GM18951 (cell line): ENCODE results near the gene CELA2A.
A peak's percentile ranks its signal among the peaks of the same experiment; 100 is the strongest.

ENCODE experiments used
- POLR2A ChIP-seq: IDR thresholded peaks from 4 replicates; pipeline ENCODE4 v1.6.1; 2011; ENCODE audit warnings: mild to moderate bottlenecking; ENCODE audit not compliant: insufficient read length, insufficient read depth; ENCODE audit errors: extremely low read depth
- in situ Hi-C: fragments of 300-500 bp; cut with MboI; formaldehyde crosslinking; loops from one replicate; pipeline ENCODE4 v1.12.0; 2022; ENCODE audit warnings: low sequenced_read_pairs, mixed read lengths, inconsistent platforms; ENCODE audit not compliant: unreplicated experiment

CELA2A gene

GRCh38 chr1:15456313-15456954 is at the start of gene CELA2A:
Gene CELA2A, plus strand, starts transcription at chr1:15456732. Its CDS starts 22 bp downstream, at chr1:15456754.
- in situ Hi-C loops: no loop called here
- no peak for TF ChIP-seq POLR2A

GRCh38 chr1:15407580-15407979 is 49.0 kb upstream of the CELA2A start:
- in situ Hi-C loops: no loop called here
- no peak for TF ChIP-seq POLR2A

GRCh38 chr1:15408890-15409387 is 47.6 kb upstream of the CELA2A start:
- no peak for TF ChIP-seq POLR2A
- in situ Hi-C loops: no loop called here

- in situ Hi-C loops: no loop called here
- TF ChIP-seq POLR2A: peak; percentile 94
Observed at GRCh38 chr1:15409388-15410222, 46.9 kb upstream of the CELA2A start, which contains the start of gene EFHD2. Gene EFHD2, plus strand, starts transcription at chr1:15409888. Its CDS starts 84 bp downstream, at chr1:15409972.

GRCh38 chr1:15410223-15410883 is 46.2 kb upstream of the CELA2A start:
- in situ Hi-C loops: no loop called here
- no peak for TF ChIP-seq POLR2A

GRCh38 chr1:15410884-15411245 is 45.7 kb upstream of the CELA2A start:
- in situ Hi-C loops: no loop called here
- TF ChIP-seq POLR2A: no peak

GRCh38 chr1:15411593-15412137 is 44.9 kb upstream of the CELA2A start:
- in situ Hi-C loops: no loop called here
- no peak for TF ChIP-seq POLR2A

GRCh38 chr1:15412175-15412800 is 44.2 kb upstream of the CELA2A start:
- in situ Hi-C loops: no loop called here
- TF ChIP-seq POLR2A: no peak

GRCh38 chr1:15412843-15413242 is 43.7 kb upstream of the CELA2A start:
- in situ Hi-C loops: no loop called here
- TF ChIP-seq POLR2A: no peak

- in situ Hi-C loops: no loop called here
- no peak for TF ChIP-seq POLR2A
Observed at GRCh38 chr1:15413563-15414444, 42.7 kb upstream of the CELA2A start.

GRCh38 chr1:15414445-15414983 is 42.0 kb upstream of the CELA2A start:
- TF ChIP-seq POLR2A: no peak
- in situ Hi-C loops: no loop called here

GRCh38 chr1:15417059-15417934 is 39.2 kb upstream of the CELA2A start:
- no peak for TF ChIP-seq POLR2A
- in situ Hi-C loops: no loop called here
